CD1c-positive myeloid dendritic cell (primary cell): ENCODE results near the gene FXYD4.

Experiments
- DNase-seq: peaks from one replicate; pipeline ENCODE4 v3.0.0-alpha.2; 2016; ENCODE audit errors: extremely low spot score

The FXYD4 gene

GRCh38 chr10:43396061-43396927 lies 24.9 kb downstream of the FXYD4 start:
- peak; percentile 65 for DNase-seq

- peak; percentile 93 for DNase-seq
Observed at GRCh38 chr10:43396928-43397624, 25.6 kb downstream of the FXYD4 start.

DNA sequence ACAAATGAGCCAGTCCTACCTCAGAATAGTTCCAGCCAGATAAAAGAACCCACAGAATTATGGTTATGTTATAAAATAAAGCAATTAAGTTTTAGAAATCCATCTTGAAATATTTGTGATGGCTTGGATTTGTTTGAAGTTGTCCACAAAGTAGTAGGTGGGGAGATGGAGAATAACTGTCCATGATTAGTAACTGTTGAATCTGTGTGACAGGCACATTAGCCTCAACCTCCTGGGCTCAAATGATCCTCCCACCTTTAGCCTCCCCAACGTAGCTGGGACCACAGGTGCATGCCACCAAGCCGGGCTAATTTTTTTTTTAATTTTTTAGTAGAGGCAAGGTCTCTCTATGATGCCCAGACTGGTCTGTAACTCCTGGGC lies 27.5 kb downstream of the FXYD4 start:
- DNase-seq: no peak

GRCh38 chr10:43399320-43400310 lies 28.2 kb downstream of the FXYD4 start:
- peak; percentile 73 for DNase-seq

GRCh38 chr10:43401627-43402026 lies 30.2 kb downstream of the FXYD4 start:
- DNase-seq: no peak

DNA sequence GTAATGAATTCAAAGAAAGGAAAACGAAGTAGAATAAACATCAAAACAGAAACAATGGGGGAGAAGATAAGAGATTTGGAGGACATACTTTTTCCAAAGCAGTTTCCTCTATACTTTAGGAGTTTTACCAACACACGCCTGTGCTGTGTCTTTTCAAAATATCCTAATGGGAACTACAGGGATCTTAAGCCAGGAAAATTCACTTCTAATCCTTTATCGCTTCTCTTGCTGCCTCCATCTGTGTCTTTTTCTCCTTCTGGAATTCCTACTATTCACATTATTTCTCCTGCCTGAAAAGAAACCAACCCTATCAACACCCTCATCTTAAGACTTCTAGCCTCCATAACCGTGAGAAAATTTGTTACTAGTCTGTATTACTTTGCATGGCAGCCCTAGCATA lies 30.7 kb downstream of the FXYD4 start:
- no peak for DNase-seq

DNA sequence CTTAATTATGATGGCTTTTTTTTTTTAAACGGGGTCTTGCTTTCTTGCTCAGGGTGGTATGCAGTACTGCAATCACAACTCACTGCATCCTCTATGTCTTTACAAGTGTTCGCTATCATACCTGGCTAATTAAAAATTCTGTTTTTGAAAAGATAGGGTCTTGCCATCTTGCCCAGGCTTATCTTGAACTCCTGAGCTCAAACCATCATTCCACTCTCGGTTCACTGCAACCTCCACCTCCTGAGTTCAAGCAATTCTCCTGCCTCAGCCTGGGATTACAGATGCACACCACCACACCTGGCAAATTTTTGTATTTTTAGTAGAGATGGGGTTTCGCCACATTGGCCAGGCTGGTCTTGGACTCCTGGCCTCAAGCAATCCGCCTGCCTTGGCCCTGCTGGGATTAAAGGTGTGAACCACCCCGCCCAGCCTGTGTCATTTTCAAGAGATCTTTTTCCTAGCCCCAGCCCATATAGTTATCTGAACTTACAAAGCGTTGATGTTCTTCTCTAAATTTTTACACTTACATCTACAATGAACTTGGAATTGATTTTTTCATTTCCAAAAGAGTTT lies 31.5 kb downstream of the FXYD4 start:
- DNase-seq: no peak

DNA sequence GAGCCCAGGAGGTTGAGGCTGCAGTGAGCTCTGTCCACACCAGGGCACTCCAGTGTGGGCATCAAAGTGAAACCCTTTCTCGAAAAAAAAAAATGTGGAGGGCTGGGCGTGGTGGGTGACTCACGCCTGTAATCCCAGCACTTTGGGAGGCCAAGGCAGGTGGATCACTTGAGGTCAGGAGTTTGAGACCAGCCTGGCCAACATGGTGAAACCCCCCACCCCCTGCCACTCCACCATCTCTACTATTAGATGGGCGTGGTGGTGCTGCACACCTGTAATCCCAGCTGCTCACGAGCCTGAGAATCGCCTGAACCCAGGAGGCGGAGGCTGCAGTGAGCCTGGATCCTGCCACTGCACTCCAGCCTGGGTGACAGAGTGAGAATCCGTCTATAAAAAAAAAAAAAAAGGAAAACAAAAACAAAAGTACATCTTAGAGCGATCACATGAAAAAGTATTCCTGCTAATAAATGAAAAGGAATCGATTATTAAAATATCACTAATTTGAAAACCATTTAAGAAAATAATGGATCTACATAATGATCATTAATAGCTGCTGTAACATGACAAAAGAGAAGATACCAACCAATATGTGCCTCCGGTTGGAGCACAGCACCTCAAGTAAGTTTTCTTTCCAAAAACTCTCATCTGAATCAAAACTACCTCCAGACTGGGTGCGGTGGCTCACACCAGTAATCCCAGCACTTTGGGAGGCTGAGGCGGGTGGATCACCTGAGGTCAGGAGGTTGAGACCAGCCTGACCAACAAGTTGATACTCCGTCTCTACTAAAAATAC lies 32.7 kb downstream of the FXYD4 start:
- DNase-seq: no peak

DNA sequence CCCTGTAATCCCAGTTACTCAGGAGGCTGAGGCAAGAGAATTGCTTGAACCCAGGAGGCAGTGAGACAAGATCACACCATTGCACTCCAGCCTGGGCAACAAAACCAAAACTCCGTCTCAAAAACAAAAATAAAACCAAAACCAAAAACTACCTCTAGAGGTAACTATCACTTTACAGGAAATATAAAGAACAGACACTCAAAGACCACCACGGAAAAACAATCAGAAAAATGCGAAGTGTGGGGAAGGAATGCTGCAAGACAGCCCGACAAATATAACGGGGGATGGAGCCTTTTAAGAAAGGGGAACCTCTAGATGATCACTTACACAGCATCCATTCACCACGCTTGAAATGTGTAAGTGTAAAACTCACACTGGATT lies 33.3 kb downstream of the FXYD4 start:
- peak; percentile 50 for DNase-seq

DNA sequence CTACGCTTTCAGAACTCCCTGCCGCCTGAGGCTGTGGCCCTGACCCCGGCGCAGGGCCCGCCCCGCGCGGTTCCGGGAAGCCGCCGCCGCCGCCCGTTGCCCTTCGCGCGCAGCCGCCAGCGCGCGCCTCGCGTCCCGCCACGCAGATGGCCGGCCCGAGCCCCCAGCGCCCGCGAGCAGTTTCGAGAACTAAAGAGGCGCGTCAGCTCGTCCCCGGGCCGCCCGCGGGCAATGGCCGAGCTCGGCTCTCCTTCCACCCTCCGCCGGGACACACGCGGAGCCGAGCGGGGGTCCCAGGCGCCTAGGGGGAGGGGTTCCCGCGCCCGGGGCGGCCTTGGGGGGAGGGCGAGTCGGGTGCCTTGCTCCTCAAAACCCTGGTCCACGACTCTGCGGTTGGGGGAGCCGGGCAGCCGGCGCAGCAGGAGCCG lies 35.7 kb downstream of the FXYD4 start:
- peak; percentile 82 for DNase-seq

DNA sequence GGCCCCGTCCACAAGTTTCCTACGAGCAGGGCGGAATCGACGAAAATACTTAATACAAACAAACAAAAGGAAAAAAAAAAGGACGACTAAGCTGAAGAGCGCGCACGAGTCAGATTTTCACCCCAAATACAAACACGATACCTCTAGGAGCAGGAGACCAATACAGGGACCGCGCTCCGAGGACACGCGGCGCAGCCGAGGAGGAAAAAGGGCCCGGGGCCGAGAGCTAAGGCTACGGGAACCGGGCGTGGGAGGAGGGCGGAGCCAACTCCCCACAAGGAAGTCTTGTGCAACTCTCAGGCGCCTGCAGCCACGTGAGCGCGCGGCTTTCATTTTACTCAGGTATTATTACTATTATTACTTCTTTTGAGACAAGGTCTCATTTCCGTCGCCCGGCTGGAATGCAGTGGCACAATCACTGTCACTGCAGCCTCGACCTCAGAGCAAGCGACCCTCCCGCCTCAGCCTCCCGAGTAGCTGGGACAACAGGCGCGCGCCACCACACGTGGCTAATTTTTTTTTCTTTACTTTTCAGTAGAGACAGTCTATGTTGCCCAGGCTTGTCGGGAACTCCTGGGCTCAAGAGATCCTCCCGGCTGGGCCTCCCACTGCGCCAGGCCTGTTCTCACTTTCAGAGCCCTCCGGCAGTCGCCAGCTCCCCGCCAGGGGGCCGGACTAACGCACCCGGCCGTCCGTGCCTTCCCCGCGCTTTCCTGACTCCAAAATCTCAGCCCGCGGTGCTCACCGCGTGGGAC lies 36.3 kb downstream of the FXYD4 start:
- peak; percentile 97 for DNase-seq

DNA sequence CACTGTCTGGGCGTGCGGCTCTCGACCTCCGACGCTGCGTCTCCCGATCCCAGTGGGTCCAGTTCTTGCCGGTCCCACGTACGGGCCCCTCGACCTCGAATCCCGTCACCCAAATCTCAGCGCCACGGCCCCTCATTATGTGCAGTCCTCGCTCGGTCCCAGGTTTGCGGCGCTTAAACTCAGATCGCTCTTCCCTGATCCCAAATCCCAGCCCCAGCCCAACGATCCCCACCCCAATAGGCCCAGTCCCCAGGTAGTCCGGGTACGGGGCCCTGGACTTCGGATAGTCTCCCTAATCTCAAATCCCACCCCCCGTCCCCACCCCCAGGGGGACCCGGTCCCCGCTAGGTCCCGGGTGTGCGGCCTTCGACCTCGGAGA lies 36.9 kb downstream of the FXYD4 start:
- DNase-seq: peak; percentile 18

- DNase-seq: peak; percentile 98
Observed at GRCh38 chr10:43408710-43409384, 37.4 kb downstream of the FXYD4 start, which contains the start of gene HNRNPF. Gene HNRNPF, minus strand, starts transcription at chr10:43409186. Its CDS starts 21,302 bp downstream, at chr10:43387884.

GRCh38 chr10:43409385-43410109 lies 38.1 kb downstream of the FXYD4 start:
- peak; percentile 48 for DNase-seq

- DNase-seq: no peak
Observed at GRCh38 chr10:43410345-43410744, 38.9 kb downstream of the FXYD4 start.

DNA sequence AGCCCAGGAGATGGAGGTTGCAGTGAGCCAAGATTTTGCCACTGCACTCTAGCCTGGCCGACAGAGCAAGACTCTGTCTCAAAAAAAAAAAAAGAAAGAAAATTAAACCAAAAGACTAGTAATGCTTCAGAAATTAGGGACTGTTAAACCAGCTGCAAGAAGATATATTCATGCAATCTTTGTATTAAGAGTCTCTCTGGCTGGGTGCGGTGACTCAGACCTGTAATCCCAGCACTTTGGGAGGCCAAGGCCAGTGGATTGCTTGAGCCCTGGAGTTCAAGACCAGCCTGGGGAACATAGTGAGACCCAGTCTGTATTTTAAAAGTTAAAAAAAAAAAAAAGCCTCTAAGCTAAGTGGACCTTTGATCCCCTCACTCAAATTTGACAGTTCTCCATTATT lies 40.1 kb downstream of the FXYD4 start:
- no peak for DNase-seq

DNA sequence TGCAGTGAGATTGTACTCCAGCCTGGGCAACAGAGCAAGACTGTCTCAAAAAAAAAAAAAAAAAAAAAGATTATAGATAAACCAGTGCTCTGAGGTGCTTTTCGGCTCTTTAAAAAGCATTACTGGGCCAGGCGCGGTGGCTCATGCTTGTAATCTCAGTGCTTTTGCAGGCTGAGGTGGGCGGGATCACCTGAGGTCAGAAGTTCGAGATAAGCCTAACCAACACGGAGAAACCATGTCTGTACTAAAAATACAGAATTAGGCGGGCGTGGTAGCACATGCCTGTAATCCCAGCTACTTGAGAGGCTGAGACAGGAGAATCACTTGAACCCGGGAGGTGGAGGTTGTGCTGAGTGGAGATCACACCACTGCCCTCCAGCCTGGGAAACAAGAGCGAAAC lies 44.1 kb downstream of the FXYD4 start:
- DNase-seq: no peak

- peak; percentile 85 for DNase-seq
Observed at GRCh38 chr10:43417950-43418768, 46.7 kb downstream of the FXYD4 start.
